H9 (cell line): ENCODE data around the gene KIAA1549. TPM values are rescaled to one million over a fixed set of nuclear protein-coding genes. Genes with fewer than 3 reads are reported as not detected.

Experiments
- DNase-seq: peaks from one replicate; pipeline ENCODE4 v3.0.0-alpha.2; 2017
- H2AFZ ChIP-seq: one replicate; pipeline ENCODE4 v1.6.1; 2013; ENCODE audit warnings: mild to moderate bottlenecking, low read length, control low read depth, moderate library complexity
- H2AK5ac ChIP-seq: 2 replicates; pipeline ENCODE4 v1.6.1; 2013; ENCODE audit warnings: low read length, control low read depth, mixed read lengths; ENCODE audit not compliant: insufficient read length
- H2BK120ac ChIP-seq: one replicate; pipeline ENCODE4 v1.6.1; 2013; ENCODE audit warnings: low read depth, mild to moderate bottlenecking, low read length, control low read depth, inconsistent platforms; ENCODE audit not compliant: poor library complexity, severe bottlenecking
- H2BK12ac ChIP-seq: 2 replicates; pipeline ENCODE4 v1.6.1; 2013; ENCODE audit warnings: low read length, control low read depth, mixed read lengths, low read depth; ENCODE audit not compliant: insufficient read length
- H2BK15ac ChIP-seq: 2 replicates; pipeline ENCODE4 v1.6.1; 2013; ENCODE audit warnings: low read depth, low read length, control low read depth
- H2BK20ac ChIP-seq: one replicate; pipeline ENCODE4 v1.6.1; 2013; ENCODE audit warnings: low read depth, mild to moderate bottlenecking, low read length, control low read depth, inconsistent platforms; ENCODE audit not compliant: poor library complexity, severe bottlenecking
- H2BK5ac ChIP-seq: 2 replicates; pipeline ENCODE4 v1.6.1; 2013; ENCODE audit warnings: low read length, control low read depth, mixed read lengths; ENCODE audit not compliant: insufficient read length
- H3K14ac ChIP-seq: 2 replicates; pipeline ENCODE4 v1.6.1; 2013; ENCODE audit warnings: low read length, control low read depth; ENCODE audit not compliant: insufficient read depth
- H3K18ac ChIP-seq: 2 replicates; pipeline ENCODE4 v1.6.1; 2013; ENCODE audit warnings: low read depth, mild to moderate bottlenecking, mixed read lengths, low read length, control low read depth; ENCODE audit not compliant: insufficient read length
- H3K23ac ChIP-seq: 2 replicates; pipeline ENCODE4 v1.6.1; 2013; ENCODE audit warnings: low read length, control low read depth, mixed read lengths, low read depth; ENCODE audit not compliant: insufficient read length
- H3K23me2 ChIP-seq: 2 replicates; pipeline ENCODE4 v1.6.1; 2013; ENCODE audit warnings: low read depth, mild to moderate bottlenecking, mixed read lengths, low read length, control low read depth; ENCODE audit not compliant: insufficient read length, poor library complexity, severe bottlenecking
- H3K27ac ChIP-seq: 2 replicates; pipeline ENCODE4 v1.5.1; 2013; ENCODE audit warnings: low read length, control low read depth, mixed read lengths, low read depth; ENCODE audit not compliant: insufficient read length
- H3K27me3 ChIP-seq: 2 replicates; pipeline ENCODE4 v1.6.1; 2013; ENCODE audit warnings: low read length, control low read depth, inconsistent platforms; ENCODE audit not compliant: insufficient read depth
- H3K4ac ChIP-seq: 2 replicates; pipeline ENCODE4 v1.6.1; 2013; ENCODE audit warnings: low read depth, mild to moderate bottlenecking, control low read depth, inconsistent platforms, low read length, moderate library complexity
- H3K4me1 ChIP-seq: 2 replicates; pipeline ENCODE4 v1.6.1; 2013; ENCODE audit warnings: low read length, control low read depth, inconsistent platforms; ENCODE audit not compliant: insufficient read depth
- H3K4me2 ChIP-seq: 2 replicates; pipeline ENCODE4 v1.6.1; 2013; ENCODE audit warnings: low read length, control low read depth, mixed read lengths; ENCODE audit not compliant: insufficient read length, insufficient read depth
- H3K56ac ChIP-seq: 2 replicates; pipeline ENCODE4 v1.6.1; 2013; ENCODE audit warnings: low read depth, mild to moderate bottlenecking, mixed read lengths, low read length, control low read depth; ENCODE audit not compliant: insufficient read length
- H3K79me1 ChIP-seq: 2 replicates; pipeline ENCODE4 v1.6.1; 2013; ENCODE audit warnings: low read depth, mild to moderate bottlenecking, moderate library complexity, low read length, control low read depth, inconsistent platforms; ENCODE audit not compliant: insufficient read depth, poor library complexity, severe bottlenecking
- H3K79me2 ChIP-seq: 2 replicates; pipeline ENCODE4 v1.6.1; 2013; ENCODE audit warnings: low read length, control low read depth, inconsistent platforms; ENCODE audit not compliant: insufficient read depth
- H3K9ac ChIP-seq: 2 replicates; pipeline ENCODE4 v1.6.1; 2013; ENCODE audit warnings: low read length, control low read depth, mixed read lengths; ENCODE audit not compliant: insufficient read length; ENCODE audit errors: extremely low read depth
- H3K9me3 ChIP-seq: one replicate; pipeline ENCODE4 v1.6.1; 2013; ENCODE audit warnings: low read depth, low read length, inconsistent platforms; ENCODE audit not compliant: control insufficient read depth
- H3T11ph ChIP-seq: one replicate; pipeline ENCODE4 v1.6.1; 2013; ENCODE audit warnings: mild to moderate bottlenecking, low read length, control low read depth, inconsistent platforms
- H4K20me1 ChIP-seq: one replicate; pipeline ENCODE4 v1.6.1; 2013; ENCODE audit not compliant: control insufficient read depth, insufficient read length, insufficient read depth
- H4K5ac ChIP-seq: 2 replicates; pipeline ENCODE4 v1.6.1; 2013; ENCODE audit warnings: low read depth, mild to moderate bottlenecking, mixed read lengths, low read length, control low read depth; ENCODE audit not compliant: insufficient read length
- H4K8ac ChIP-seq: replicated peaks from 2 replicates; pipeline ENCODE4 v1.6.1; 2013; ENCODE audit warnings: low read length, control low read depth, mixed read lengths, low read depth; ENCODE audit not compliant: insufficient read length
- H4K91ac ChIP-seq: 2 replicates; pipeline ENCODE4 v1.6.1; 2013; ENCODE audit warnings: low read depth, mild to moderate bottlenecking, moderate library complexity, mixed read lengths, low read length, control low read depth; ENCODE audit not compliant: insufficient read length
- H3K27ac Mint-ChIP-seq, 3 experiments: 2 replicates in 2 of 3; 3 replicates in 1 of 3; pipeline ENCODE4 v1.8.0; 2020 to 2021; ENCODE audit warnings: mixed read lengths in 3 of 3, mild to moderate bottlenecking in 1 of 3, moderate library complexity in 1 of 3
- H3K27me3 Mint-ChIP-seq: 2 replicates; pipeline ENCODE4 v1.8.0; 2021; ENCODE audit warnings: low read depth, mild to moderate bottlenecking, moderate library complexity, mixed read lengths
- H3K36me3 Mint-ChIP-seq, 3 experiments: 2 replicates in 2 of 3; 3 replicates in 1 of 3; pipeline ENCODE4 v1.8.0; 2020 to 2021; ENCODE audit warnings: low read depth in 3 of 3, mixed read lengths in 3 of 3; ENCODE audit not compliant: insufficient read depth in 1 of 3
- H3K4me1 Mint-ChIP-seq, 2 experiments: 2 replicates each; pipeline ENCODE4 v1.8.0; 2020; ENCODE audit warnings: mixed read lengths in 2 of 2
- H3K4me3 Mint-ChIP-seq, 2 experiments: 2 replicates in 1 of 2; 3 replicates in 1 of 2; pipeline ENCODE4 v1.8.0; 2020 to 2021; ENCODE audit warnings: mild to moderate bottlenecking in 2 of 2, mixed read lengths in 2 of 2, moderate library complexity in 1 of 2
- H3K9me3 Mint-ChIP-seq, 2 experiments: 2 replicates in 1 of 2; 3 replicates in 1 of 2; pipeline ENCODE4 v1.8.0; 2020; ENCODE audit warnings: mild to moderate bottlenecking in 2 of 2, mixed read lengths in 2 of 2, moderate library complexity in 1 of 2
- WGBS: extraction: QIAGEN DNeasy Blood & Tissue Kit; methylation state at CpG from one replicate; pipeline ENCODE4 v1.1.7; 2013; ENCODE audit warnings: missing lambda C conversion rate, low lambda C conversion rate, mixed read lengths; ENCODE audit not compliant: insufficient read length; ENCODE audit errors: extremely low coverage; 5-methylcytosine and 5-hydroxymethylcytosine counted together
- total RNA-seq: library from RNA; stranded (reverse); gene quantifications from 2 replicates; pipeline ENCODE4 v1.2.1, GENCODE V29; 2021
- TF ChIP-seq, protein P1 (sequence below): fragments of 200-600 bp; sonication (generic); conservative IDR thresholded peaks from 3 replicates; pipeline ENCODE4 v1.8.0; 2021; ENCODE audit warnings: antibody characterized with exemption, mild to moderate bottlenecking

Gene KIAA1549
- total RNA-seq, 1 experiment from 2014 or later, result 11.9 TPM

DNA sequence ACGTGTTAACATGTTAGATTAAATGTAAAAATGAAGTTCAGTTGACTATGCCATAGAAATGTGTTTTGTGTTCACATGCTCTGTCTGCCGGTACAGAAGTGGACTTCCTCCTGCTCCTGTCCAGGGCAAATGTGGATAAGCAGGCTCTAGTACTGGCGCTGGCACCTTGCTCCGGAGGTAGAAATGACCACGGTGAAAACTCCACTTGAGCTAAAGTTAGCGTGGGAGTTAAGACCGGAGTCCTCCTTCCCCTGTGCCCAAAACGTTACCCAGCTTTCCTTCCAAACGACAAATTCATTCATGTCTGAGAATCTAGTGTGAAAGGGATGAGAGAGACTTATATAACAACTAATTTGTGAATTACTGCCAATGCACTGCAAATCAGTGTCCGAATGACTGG, 148.2 kb downstream of the KIAA1549 start:
- Mint-ChIP-seq H3K4me3 (no peak overlapping the region), H3K27ac (peak overlapping the region in 1 of 3 experiments; percentile 50; a peak in 1 of 7 replicates), H3K36me3 (peaks cover 6 to 20% (median 11%) of the 10 kb centered on the region in 3 experiments; a peak in 5 of 7 replicates), H3K27me3 (no peaks in the 10 kb centered on the region), H3K9me3 (no peaks in the 10 kb centered on the region), H3K4me1 (peaks cover 4% of the 10 kb centered on the region in 2 experiments; a peak in 1 of 4 replicates)
- DNase-seq, result no peak
- H2BK20ac ChIP-seq, result no peak overlapping the region
- no peak overlapping the region for H3K14ac ChIP-seq
- H3K56ac ChIP-seq, result no peak overlapping the region
- no peak overlapping the region for H2AK5ac ChIP-seq
- no peak overlapping the region for H3K23ac ChIP-seq
- H2BK120ac ChIP-seq, result no peak overlapping the region
- H3K27me3 ChIP-seq, result no peaks in the 10 kb centered on the region
- no peaks in the 10 kb centered on the region for H3K79me1 ChIP-seq
- no peak overlapping the region for H2BK15ac ChIP-seq
- no peaks in the 10 kb centered on the region for H4K20me1 ChIP-seq
- no peak overlapping the region for H3K27ac ChIP-seq
- no peak overlapping the region for H4K91ac ChIP-seq
- TF ChIP-seq, protein P1, sequence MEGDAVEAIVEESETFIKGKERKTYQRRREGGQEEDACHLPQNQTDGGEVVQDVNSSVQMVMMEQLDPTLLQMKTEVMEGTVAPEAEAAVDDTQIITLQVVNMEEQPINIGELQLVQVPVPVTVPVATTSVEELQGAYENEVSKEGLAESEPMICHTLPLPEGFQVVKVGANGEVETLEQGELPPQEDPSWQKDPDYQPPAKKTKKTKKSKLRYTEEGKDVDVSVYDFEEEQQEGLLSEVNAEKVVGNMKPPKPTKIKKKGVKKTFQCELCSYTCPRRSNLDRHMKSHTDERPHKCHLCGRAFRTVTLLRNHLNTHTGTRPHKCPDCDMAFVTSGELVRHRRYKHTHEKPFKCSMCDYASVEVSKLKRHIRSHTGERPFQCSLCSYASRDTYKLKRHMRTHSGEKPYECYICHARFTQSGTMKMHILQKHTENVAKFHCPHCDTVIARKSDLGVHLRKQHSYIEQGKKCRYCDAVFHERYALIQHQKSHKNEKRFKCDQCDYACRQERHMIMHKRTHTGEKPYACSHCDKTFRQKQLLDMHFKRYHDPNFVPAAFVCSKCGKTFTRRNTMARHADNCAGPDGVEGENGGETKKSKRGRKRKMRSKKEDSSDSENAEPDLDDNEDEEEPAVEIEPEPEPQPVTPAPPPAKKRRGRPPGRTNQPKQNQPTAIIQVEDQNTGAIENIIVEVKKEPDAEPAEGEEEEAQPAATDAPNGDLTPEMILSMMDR, result no peak
- H2AFZ ChIP-seq, result no peak overlapping the region
- no peak overlapping the region for H4K5ac ChIP-seq
- H3K4ac ChIP-seq, result no peak overlapping the region
- no peak overlapping the region for H3K18ac ChIP-seq
- H3K79me2 ChIP-seq, result no peaks in the 10 kb centered on the region
- no peak overlapping the region for H2BK5ac ChIP-seq
- no peaks in the 10 kb centered on the region for H3K4me1 ChIP-seq
- no peaks in the 10 kb centered on the region for H3K23me2 ChIP-seq
- no peaks in the 10 kb centered on the region for H3K9me3 ChIP-seq
- H3T11ph ChIP-seq, result no peak overlapping the region
- H2BK12ac ChIP-seq, result no peak overlapping the region
- H4K8ac ChIP-seq, result no peak overlapping the region
- WGBS, result no CpG with 5 or more reads among the region's 10 CpGs
- no peak overlapping the region for H3K9ac ChIP-seq
- no peak overlapping the region for H3K4me2 ChIP-seq
